Suprapubic skin (tissue), 4 donors: ENCODE measurements around the gene CFAP97D1. TPM values are rescaled to one million over a fixed set of nuclear protein-coding genes. Genes with fewer than 3 reads are reported as not detected.

Source experiments
- DNase-seq, 2 donors: peaks; one replicate each; pipeline ENCODE4 v3.0.0-alpha.2; 2019; ENCODE audit warnings: low spot score in 2 of 2
- H3K27ac ChIP-seq: fragments of 200-600 bp; sonication (generic); one replicate; pipeline ENCODE4 v1.5.1; 2019
- H3K27me3 ChIP-seq: fragments of 200-600 bp; sonication (generic); one replicate; pipeline ENCODE4 v1.5.1; 2019
- H3K36me3 ChIP-seq: fragments of 200-600 bp; sonication (generic); one replicate; pipeline ENCODE4 v1.5.1; 2019
- H3K4me1 ChIP-seq: fragments of 200-600 bp; sonication (generic); one replicate; pipeline ENCODE4 v1.5.1; 2019
- H3K4me3 ChIP-seq: fragments of 200-600 bp; sonication (generic); one replicate; pipeline ENCODE4 v1.5.1; 2019; ENCODE audit warnings: mild to moderate bottlenecking
- H3K9me3 ChIP-seq: fragments of 200-600 bp; sonication (generic); one replicate; pipeline ENCODE4 v1.5.1; 2019
- EP300 ChIP-seq: sonication (generic); formaldehyde crosslinking; IDR thresholded peaks from one replicate; pipeline ENCODE4 v1.6.1; 2017; ENCODE audit warnings: antibody characterized with exemption
- POLR2A ChIP-seq, 2 donors: fragments of 450-650 bp; IDR thresholded peaks; one replicate each; pipeline ENCODE4 v1.6.1; 2017; ENCODE audit warnings: antibody characterized with exemption in 2 of 2, mild to moderate bottlenecking in 2 of 2, moderate library complexity in 2 of 2
- POLR2AphosphoS5 ChIP-seq, 3 donors: sonication (generic); formaldehyde crosslinking; IDR thresholded peaks; one replicate each; pipeline ENCODE4 v1.6.1; 2017; ENCODE audit warnings: antibody characterized with exemption in 3 of 3
- WGBS: methylation state at CpG from one replicate; pipeline ENCODE4 v1.1.5; 2018; 5-methylcytosine and 5-hydroxymethylcytosine counted together
- total RNA-seq, 4 donors: library from RNA; depleted of rRNA; stranded (reverse); fragments of >200 nt; gene quantifications; one replicate each; pipeline ENCODE4 v1.1.0, GENCODE V29; 2016
- TF ChIP-seq, protein P1 (sequence below), 2 donors: fragments of 200-600 bp in 1 of 2; fragments of 450-650 bp in 1 of 2; sonication (generic) in 1 of 2; IDR thresholded peaks; one replicate each; pipeline ENCODE4 v1.5.1; 2016 to 2019; ENCODE audit warnings: antibody characterized with exemption in 2 of 2, mild to moderate bottlenecking in 1 of 2, moderate library complexity in 1 of 2

CFAP97D1 gene
- total RNA-seq, 4 donors from 2014 or later = 0.10 to 0.48 (median 0.13) TPM; not detected in 1

DNA sequence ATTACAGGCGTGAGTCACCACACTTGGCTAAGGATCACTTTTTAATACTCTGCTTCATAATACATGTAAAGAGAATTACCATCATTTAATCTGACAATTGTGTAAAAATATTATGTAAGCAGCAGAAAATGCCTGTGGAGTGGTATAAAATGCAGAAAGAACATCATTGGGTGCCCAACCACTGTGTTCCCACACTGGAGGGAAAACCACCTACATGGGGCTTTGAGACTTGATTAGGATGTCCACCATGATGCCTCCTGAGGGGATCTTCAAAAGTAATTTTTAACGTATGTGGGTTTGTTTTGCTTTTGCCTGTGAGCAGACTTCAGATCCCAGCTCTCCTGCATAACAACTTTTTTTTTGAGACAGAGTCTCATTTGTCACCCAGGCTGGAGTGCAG, 18.8 kb downstream of the CFAP97D1 start:
- Histone ChIP-seq H3K27me3 (no peaks in the 10 kb centered on the region), H3K36me3 (peaks cover 13% of the 10 kb centered on the region), H3K9me3 (no peaks in the 10 kb centered on the region), H3K27ac (no peak overlapping the region), H3K4me3 (no peak overlapping the region), H3K4me1 (no peaks in the 10 kb centered on the region)
- no peak for DNase-seq
- no peak for TF ChIP-seq POLR2A (IDR thresholded peaks at IDR 0.05)
- TF ChIP-seq POLR2AphosphoS5 (IDR thresholded peaks at IDR 0.05) = no peak
- TF ChIP-seq, protein P1, sequence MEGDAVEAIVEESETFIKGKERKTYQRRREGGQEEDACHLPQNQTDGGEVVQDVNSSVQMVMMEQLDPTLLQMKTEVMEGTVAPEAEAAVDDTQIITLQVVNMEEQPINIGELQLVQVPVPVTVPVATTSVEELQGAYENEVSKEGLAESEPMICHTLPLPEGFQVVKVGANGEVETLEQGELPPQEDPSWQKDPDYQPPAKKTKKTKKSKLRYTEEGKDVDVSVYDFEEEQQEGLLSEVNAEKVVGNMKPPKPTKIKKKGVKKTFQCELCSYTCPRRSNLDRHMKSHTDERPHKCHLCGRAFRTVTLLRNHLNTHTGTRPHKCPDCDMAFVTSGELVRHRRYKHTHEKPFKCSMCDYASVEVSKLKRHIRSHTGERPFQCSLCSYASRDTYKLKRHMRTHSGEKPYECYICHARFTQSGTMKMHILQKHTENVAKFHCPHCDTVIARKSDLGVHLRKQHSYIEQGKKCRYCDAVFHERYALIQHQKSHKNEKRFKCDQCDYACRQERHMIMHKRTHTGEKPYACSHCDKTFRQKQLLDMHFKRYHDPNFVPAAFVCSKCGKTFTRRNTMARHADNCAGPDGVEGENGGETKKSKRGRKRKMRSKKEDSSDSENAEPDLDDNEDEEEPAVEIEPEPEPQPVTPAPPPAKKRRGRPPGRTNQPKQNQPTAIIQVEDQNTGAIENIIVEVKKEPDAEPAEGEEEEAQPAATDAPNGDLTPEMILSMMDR (IDR thresholded peaks at IDR 0.05) = no peak
- no peak for TF ChIP-seq EP300
- 79% methylated on average over 2 of the region's 2 CpGs for WGBS

DNA sequence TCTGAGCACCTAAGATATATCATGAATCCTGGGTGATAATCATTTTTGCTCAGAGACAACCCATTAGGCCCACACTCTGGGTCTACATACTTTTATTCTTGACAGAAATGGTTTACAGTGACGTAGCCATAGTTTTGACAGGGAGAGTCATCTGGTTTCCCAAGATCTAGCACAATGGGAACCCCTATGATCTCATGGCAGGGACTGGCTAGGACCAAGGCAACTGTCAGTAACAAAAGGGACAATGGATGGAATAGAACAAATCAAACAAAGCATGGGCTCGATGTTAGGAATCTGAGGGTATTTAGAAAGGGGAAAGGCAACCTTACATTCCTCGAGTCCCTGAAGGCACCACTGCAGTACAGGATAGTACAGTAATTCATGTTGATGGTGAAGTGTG, 20.5 kb downstream of the CFAP97D1 start:
- WGBS = 93% methylated on average over 3 of the region's 3 CpGs
- no peaks in the 10 kb centered on the region for H3K27me3 ChIP-seq
- H3K9me3 ChIP-seq = no peaks in the 10 kb centered on the region
- no peak for DNase-seq
- no peak overlapping the region for H3K27ac ChIP-seq
- H3K36me3 ChIP-seq = peaks cover 13% of the 10 kb centered on the region
- no peaks in the 10 kb centered on the region for H3K4me1 ChIP-seq
- H3K4me3 ChIP-seq = no peak overlapping the region
- TF ChIP-seq EP300 (no peak), POLR2AphosphoS5 (IDR thresholded peaks at IDR 0.05) (no peak), POLR2A (IDR thresholded peaks at IDR 0.05) (no peak)
- TF ChIP-seq, protein P1 (IDR thresholded peaks at IDR 0.05) = no peak

DNA sequence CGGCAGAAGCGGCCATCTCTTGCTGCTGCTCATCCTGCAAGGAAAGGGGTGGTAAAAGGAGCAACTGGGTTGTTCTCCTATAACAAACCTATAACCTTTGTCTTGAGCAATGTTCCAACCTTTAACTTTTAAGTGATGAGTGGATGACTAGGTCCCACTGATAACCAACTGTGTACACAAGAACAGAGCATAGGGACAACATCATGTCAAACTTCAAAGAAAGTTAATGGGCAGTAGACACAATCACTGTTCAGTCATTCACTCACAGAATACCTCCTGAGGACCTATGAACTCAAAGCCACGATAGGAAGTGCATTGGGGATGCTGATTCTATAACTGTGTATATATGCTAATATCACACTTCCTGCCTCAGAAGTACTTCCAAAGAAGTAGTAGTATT, 21.6 kb downstream of the CFAP97D1 start:
- H3K27ac ChIP-seq = no peak overlapping the region
- WGBS = 89% methylated on average over 3 of the region's 3 CpGs
- no peak overlapping the region for H3K4me3 ChIP-seq
- no peaks in the 10 kb centered on the region for H3K4me1 ChIP-seq
- DNase-seq = no peak
- peaks cover 13% of the 10 kb centered on the region for H3K36me3 ChIP-seq
- TF ChIP-seq, protein P1 (IDR thresholded peaks at IDR 0.05) = no peak
- TF ChIP-seq POLR2A (IDR thresholded peaks at IDR 0.05) (no peak), EP300 (no peak), POLR2AphosphoS5 (IDR thresholded peaks at IDR 0.05) (no peak)
- no peaks in the 10 kb centered on the region for H3K27me3 ChIP-seq
- H3K9me3 ChIP-seq = no peaks in the 10 kb centered on the region

DNA sequence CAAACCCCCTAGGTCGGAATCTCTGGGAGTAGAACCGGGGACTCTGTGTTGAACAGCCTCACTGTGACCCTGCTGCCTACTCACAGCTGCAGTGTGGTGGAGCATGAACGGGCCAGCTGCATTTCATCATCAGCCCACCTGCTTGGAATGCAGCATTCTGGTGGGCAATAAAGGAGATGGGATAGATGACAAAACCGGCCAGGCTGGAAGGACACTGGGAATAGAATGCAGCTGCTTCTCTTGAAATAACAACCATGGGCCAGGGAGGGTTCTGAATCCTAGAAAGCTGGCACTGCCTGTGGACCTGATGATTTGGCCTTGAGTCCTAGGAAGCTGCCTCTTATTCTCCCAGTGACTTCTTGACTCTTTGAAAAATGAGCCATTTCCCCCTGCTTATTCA, 23.5 kb downstream of the CFAP97D1 start:
- no peaks in the 10 kb centered on the region for H3K9me3 ChIP-seq
- H3K27me3 ChIP-seq = no peaks in the 10 kb centered on the region
- TF ChIP-seq EP300 (no peak), POLR2AphosphoS5 (IDR thresholded peaks at IDR 0.05) (no peak), POLR2A (IDR thresholded peaks at IDR 0.05) (no peak)
- TF ChIP-seq, protein P1 (IDR thresholded peaks at IDR 0.05) = no peak
- H3K4me3 ChIP-seq = no peak overlapping the region
- no peak for DNase-seq
- no peaks in the 10 kb centered on the region for H3K4me1 ChIP-seq
- H3K36me3 ChIP-seq = peaks cover 13% of the 10 kb centered on the region
- 73% methylated on average over 4 of the region's 4 CpGs for WGBS
- no peak overlapping the region for H3K27ac ChIP-seq

DNA sequence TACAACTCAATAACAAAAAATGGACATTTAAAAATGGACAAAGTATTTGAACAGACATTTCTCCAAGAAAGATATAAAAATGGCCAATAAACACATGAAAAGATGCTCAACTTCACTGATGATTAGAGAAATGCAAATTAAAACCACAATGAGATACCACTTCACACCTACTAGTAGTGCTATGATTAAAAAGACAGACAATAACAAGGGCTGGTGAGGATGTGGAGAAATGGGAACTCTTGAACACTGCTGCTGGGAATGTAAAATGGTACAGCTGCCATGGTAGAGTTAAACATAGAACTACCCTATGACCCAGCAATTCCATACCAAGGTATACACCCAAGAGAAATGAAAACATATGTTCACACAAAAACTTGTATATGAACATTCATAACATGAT, 24.9 kb downstream of the CFAP97D1 start:
- Histone ChIP-seq H3K27me3 (no peaks in the 10 kb centered on the region), H3K4me1 (no peaks in the 10 kb centered on the region), H3K27ac (no peak overlapping the region), H3K4me3 (no peak overlapping the region), H3K36me3 (peaks cover 13% of the 10 kb centered on the region), H3K9me3 (no peaks in the 10 kb centered on the region)
- TF ChIP-seq, protein P1 (IDR thresholded peaks at IDR 0.05) = no peak
- no peak for TF ChIP-seq POLR2A (IDR thresholded peaks at IDR 0.05)
- no peak for TF ChIP-seq POLR2AphosphoS5 (IDR thresholded peaks at IDR 0.05)
- TF ChIP-seq EP300 = no peak
- DNase-seq = no peak
